CD4-positive, alpha-beta T cell (primary cell): ENCODE data around the gene OR10G8. TPM values are rescaled to one million over a fixed set of nuclear protein-coding genes. Genes with fewer than 3 reads are reported as not detected.
"Not testable (repeated sequence)": the region's sequence is repeated elsewhere in the genome, so short reads cannot be mapped to it uniquely, and the experiment has no call there.

Experiments used
- ATAC-seq: fragments of 200-7000 bp; cut with Tn5 transposase; one replicate; pipeline ENCODE4 v1.10.0; 2022; ENCODE audit warnings: mild to moderate bottlenecking; ENCODE audit not compliant: poor library complexity
- CTCF ChIA-PET: fragments of 350-600 bp; sonication (Branson Sonifier 250); formaldehyde crosslinking; loops from one replicate; lab custom pipeline; 2021; ENCODE audit warnings: antibody characterized with exemption, inconsistent platforms; lab: Charles Lee
- POLR2A ChIA-PET: fragments of 350-600 bp; sonication (Branson Sonifier 250); formaldehyde crosslinking; loops from one replicate; lab custom pipeline; 2021; ENCODE audit warnings: antibody characterized with exemption, inconsistent platforms; lab: Charles Lee
- DNase-seq, 14 experiments: peaks; one replicate each; pipeline ENCODE4 v3.0.0-alpha.2; 2013 to 2020; ENCODE audit warnings: mixed read lengths in 2 of 14
- H3K27ac ChIP-seq, 2 donors: one replicate each; pipeline versions ENCODE4 v1.5.1 to v1.7.0; 2013; ENCODE audit warnings: low read length in 2 of 2, low read depth in 1 of 2, mild to moderate bottlenecking in 1 of 2
- H3K27me3 ChIP-seq, 2 experiments: 1 replicate in 1 of 2; 2 replicates in 1 of 2; pipeline versions ENCODE4 v1.6.1 to v1.7.0; 2013; ENCODE audit warnings: low read length in 2 of 2, control low read depth in 1 of 2, mild to moderate bottlenecking in 1 of 2, moderate library complexity in 1 of 2; ENCODE audit not compliant: insufficient read depth in 2 of 2, control insufficient read depth in 1 of 2
- H3K36me3 ChIP-seq: one replicate; pipeline ENCODE4 v1.6.1; 2013; ENCODE audit warnings: low read length, control low read depth; ENCODE audit not compliant: insufficient read depth
- H3K4me1 ChIP-seq: one replicate; pipeline ENCODE4 v1.6.1; 2013; ENCODE audit warnings: low read length, control low read depth; ENCODE audit not compliant: insufficient read depth
- H3K4me3 ChIP-seq: one replicate; pipeline ENCODE4 v1.5.1; 2013; ENCODE audit warnings: mild to moderate bottlenecking, low read length, moderate library complexity
- H3K9me3 ChIP-seq, 2 experiments: 1 replicate in 1 of 2; 2 replicates in 1 of 2; pipeline versions ENCODE4 v1.6.1 to v1.7.0; 2013; ENCODE audit warnings: low read length in 2 of 2, mild to moderate bottlenecking in 2 of 2, control low read depth in 1 of 2, moderate library complexity in 1 of 2; ENCODE audit not compliant: control insufficient read depth in 1 of 2, insufficient read depth in 1 of 2
- H3K27ac Mint-ChIP-seq: one replicate; pipeline ENCODE4 v1.8.0; 2020; ENCODE audit warnings: mixed read lengths
- H3K27me3 Mint-ChIP-seq: one replicate; pipeline ENCODE4 v1.8.0; 2021; ENCODE audit warnings: mixed read lengths
- H3K36me3 Mint-ChIP-seq: one replicate; pipeline ENCODE4 v1.8.0; 2021; ENCODE audit warnings: low read depth, mixed read lengths
- H3K4me1 Mint-ChIP-seq: one replicate; pipeline ENCODE4 v1.8.0; 2021; ENCODE audit warnings: low read depth, mixed read lengths
- H3K4me3 Mint-ChIP-seq: one replicate; pipeline ENCODE4 v1.8.0; 2020; ENCODE audit warnings: mild to moderate bottlenecking, mixed read lengths
- H3K9me3 Mint-ChIP-seq: one replicate; pipeline ENCODE4 v1.8.0; 2020; ENCODE audit warnings: mixed read lengths
- intact Hi-C, 2 experiments: fragments of 100-400 bp; cut with DNase I in 1 of 2; cut with micrococcal nuclease in 1 of 2; formaldehyde crosslinking; loops; one replicate each; pipeline versions ENCODE4 v1.15.1 to v1.9.0; 2023 to 2025; cut with DNase I, micrococcal nuclease
- total RNA-seq, 174 experiments: library from RNA in 2 of 174; stranded (reverse) in 2 of 174; gene quantifications; one replicate each; pipeline ENCODE4 v1.2.3 and lab custom pipeline; 2021 to 2026
- TF ChIP-seq, protein P1 (sequence below): fragments of 200-600 bp; IDR thresholded peaks from one replicate; pipeline ENCODE4 v1.8.0; 2022; ENCODE audit warnings: antibody characterized with exemption, mild to moderate bottlenecking

OR10G8 gene
- total RNA-seq, 2 experiments from 2014 or later, result not detected

DNA sequence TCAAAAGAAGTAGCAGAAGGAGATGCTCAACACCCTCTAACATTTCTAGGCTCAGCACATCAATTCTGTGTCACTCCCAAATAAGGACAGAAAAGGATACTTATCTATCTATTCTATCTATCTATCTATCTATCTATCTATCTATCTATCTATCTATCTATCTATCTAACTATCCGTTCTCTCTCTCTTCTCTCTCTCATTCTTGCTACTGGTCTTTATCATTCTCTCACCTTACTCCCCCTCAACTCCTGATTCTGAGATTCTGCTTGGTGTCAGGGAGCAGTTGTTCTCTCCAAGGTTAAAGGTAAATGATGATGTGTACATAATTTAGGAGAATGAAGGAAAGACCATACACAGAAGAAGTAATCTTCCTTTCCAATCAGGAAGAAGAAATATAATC lies 31.5 kb upstream of the OR10G8 start, which contains the start of gene OR10G6:
TSS of gene OR10G6 (minus strand) at position 43 of the 400 bp plus-strand sequence. CDS start at position 43, 0 bp downstream.
- Histone ChIP-seq H3K4me3 (no peak within 1 kb of the TSS), H3K9me3 (no peaks in the 10 kb centered on the region), H3K27me3 (no peaks in the 10 kb centered on the region), H3K4me1 (no peaks in the 10 kb centered on the region), H3K27ac (no peak within 1 kb of the TSS), H3K36me3 (no peaks in the 10 kb centered on the region)
- Mint-ChIP-seq H3K27ac (no peak within 1 kb of the TSS), H3K36me3 (no peaks in the 10 kb centered on the region), H3K27me3 (no peaks in the 10 kb centered on the region), H3K9me3 (no peaks in the 10 kb centered on the region), H3K4me1 (no peaks in the 10 kb centered on the region), H3K4me3 (no peak within 1 kb of the TSS)
- DNase-seq (no peak), ATAC-seq (no peak)
- ChIA-PET CTCF (no interaction called here), POLR2A (no interaction called here)
- TF ChIP-seq, protein P1, sequence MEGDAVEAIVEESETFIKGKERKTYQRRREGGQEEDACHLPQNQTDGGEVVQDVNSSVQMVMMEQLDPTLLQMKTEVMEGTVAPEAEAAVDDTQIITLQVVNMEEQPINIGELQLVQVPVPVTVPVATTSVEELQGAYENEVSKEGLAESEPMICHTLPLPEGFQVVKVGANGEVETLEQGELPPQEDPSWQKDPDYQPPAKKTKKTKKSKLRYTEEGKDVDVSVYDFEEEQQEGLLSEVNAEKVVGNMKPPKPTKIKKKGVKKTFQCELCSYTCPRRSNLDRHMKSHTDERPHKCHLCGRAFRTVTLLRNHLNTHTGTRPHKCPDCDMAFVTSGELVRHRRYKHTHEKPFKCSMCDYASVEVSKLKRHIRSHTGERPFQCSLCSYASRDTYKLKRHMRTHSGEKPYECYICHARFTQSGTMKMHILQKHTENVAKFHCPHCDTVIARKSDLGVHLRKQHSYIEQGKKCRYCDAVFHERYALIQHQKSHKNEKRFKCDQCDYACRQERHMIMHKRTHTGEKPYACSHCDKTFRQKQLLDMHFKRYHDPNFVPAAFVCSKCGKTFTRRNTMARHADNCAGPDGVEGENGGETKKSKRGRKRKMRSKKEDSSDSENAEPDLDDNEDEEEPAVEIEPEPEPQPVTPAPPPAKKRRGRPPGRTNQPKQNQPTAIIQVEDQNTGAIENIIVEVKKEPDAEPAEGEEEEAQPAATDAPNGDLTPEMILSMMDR, result no peak
- intact Hi-C loops, result no loop called here

- H3K36me3 Mint-ChIP-seq, result no peaks in the 10 kb centered on the region
These were observed 13.9 kb upstream of the OR10G8 start, which contains the start of gene OR10G4 for GRCh38 chr11:124012697-124013096. OR10G4 (plus strand) TSS chr11:124012997; CDS start chr11:124015575, 2,578 bp downstream.

GRCh38 chr11:124015837-124016236 lies 10.8 kb upstream of the OR10G8 start:
- H3K27me3 Mint-ChIP-seq, H3K9me3 ChIP-seq, H3K4me3 ChIP-seq, ATAC-seq, H3K9me3 Mint-ChIP-seq, H3K4me1 Mint-ChIP-seq, H3K36me3 Mint-ChIP-seq, DNase-seq, H3K27ac ChIP-seq, H3K27ac Mint-ChIP-seq, H3K4me1 ChIP-seq, H3K27me3 ChIP-seq, POLR2A ChIA-PET, H3K4me3 Mint-ChIP-seq, intact Hi-C loops, CTCF ChIA-PET, H3K36me3 ChIP-seq: not testable (repeated sequence)

More at GRCh38 chr11:124012697-124013096, 13.9 kb upstream of the OR10G8 start, which contains the start of gene OR10G4:
- Histone ChIP-seq H3K4me1 (no peaks in the 10 kb centered on the region), H3K27ac (no peak within 1 kb of the TSS), H3K4me3 (no peak within 1 kb of the TSS), H3K9me3 (no peaks in the 10 kb centered on the region), H3K27me3 (no peaks in the 10 kb centered on the region), H3K36me3 (no peaks in the 10 kb centered on the region)
- no peak within 1 kb of the TSS for H3K4me3 Mint-ChIP-seq
- no peaks in the 10 kb centered on the region for H3K9me3 Mint-ChIP-seq
- intact Hi-C loops, result no loop called here
- no peaks in the 10 kb centered on the region for H3K4me1 Mint-ChIP-seq
- CTCF ChIA-PET, result no interaction called here
- POLR2A ChIA-PET, result no interaction called here
- TF ChIP-seq, protein P1, result no peak
- no peak within 1 kb of the TSS for H3K27ac Mint-ChIP-seq
- no peak for ATAC-seq
- peaks cover 10% of the 10 kb centered on the region for H3K27me3 Mint-ChIP-seq
- no peak for DNase-seq

- Mint-ChIP-seq H3K4me1 (no peaks in the 10 kb centered on the region), H3K4me3 (no peak overlapping the region), H3K9me3 (no peaks in the 10 kb centered on the region), H3K36me3 (no peaks in the 10 kb centered on the region), H3K27ac (no peak overlapping the region), H3K27me3 (peaks cover 15% of the 10 kb centered on the region)
- ChIA-PET CTCF (no interaction called here), POLR2A (no interaction called here)
- no peaks in the 10 kb centered on the region for H3K4me1 ChIP-seq
- no peak for DNase-seq
- H3K4me3 ChIP-seq, result no peak overlapping the region
- no peaks in the 10 kb centered on the region for H3K36me3 ChIP-seq
- H3K27me3 ChIP-seq, result no peaks in the 10 kb centered on the region
- no peak for ATAC-seq
- TF ChIP-seq, protein P1, result no peak
- intact Hi-C loops, result no loop called here
- H3K27ac ChIP-seq, result no peak overlapping the region
- H3K9me3 ChIP-seq, result no peaks in the 10 kb centered on the region
These were observed 10.1 kb downstream of the OR10G8 start for GRCh38 chr11:124036666-124037065.
